Kidney (tissue), 14 donors: ENCODE results near the gene GLP2R. TPM values are rescaled to one million over a fixed set of nuclear protein-coding genes. Genes with fewer than 3 reads are reported as not detected.

Source experiments
- DNase-seq, 5 donors: peaks; one replicate each; pipeline ENCODE4 v3.0.0-alpha.2; 2013 to 2020
- FAIRE-seq: peaks from 2 replicates; lab custom pipeline; 2012; peaks lifted over from hg19 to GRCh38; lab: Jason Lieb, UNC
- H3K27ac ChIP-seq, 2 donors: one replicate each; pipeline ENCODE4 v1.7.0; 2013; ENCODE audit warnings: low read depth in 2 of 2, low read length in 2 of 2, inconsistent platforms in 1 of 2
- H3K27me3 ChIP-seq: one replicate; pipeline ENCODE4 v1.7.1; 2013; ENCODE audit warnings: low read length, inconsistent platforms; ENCODE audit not compliant: control insufficient read depth, insufficient read depth
- H3K36me3 ChIP-seq, 3 donors: one replicate each; pipeline versions ENCODE4 v1.7.0 to v1.7.1; 2013; ENCODE audit warnings: low read length in 3 of 3, control low read depth in 1 of 3, inconsistent platforms in 1 of 3; ENCODE audit not compliant: insufficient read depth in 3 of 3, control insufficient read depth in 2 of 3
- H3K4me1 ChIP-seq, 3 donors: one replicate each; pipeline versions ENCODE4 v1.7.0 to v1.7.1; 2013; ENCODE audit warnings: low read length in 3 of 3, inconsistent platforms in 1 of 3, low read depth in 1 of 3; ENCODE audit not compliant: control insufficient read depth in 2 of 3, insufficient read depth in 2 of 3
- H3K4me3 ChIP-seq, 3 donors: one replicate each; pipeline versions ENCODE4 v1.7.0 to v1.8.1; 2013; ENCODE audit warnings: low read length in 3 of 3, control low read depth in 1 of 3, inconsistent platforms in 1 of 3
- H3K9ac ChIP-seq, 3 donors: one replicate each; pipeline versions ENCODE4 v1.7.0 to v1.7.1; 2013; ENCODE audit warnings: low read length in 3 of 3, control low read depth in 1 of 3, inconsistent platforms in 1 of 3
- H3K9me3 ChIP-seq, 3 donors: one replicate each; pipeline versions ENCODE4 v1.7.0 to v1.7.1; 2013; ENCODE audit warnings: low read length in 3 of 3, control low read depth in 1 of 3, inconsistent platforms in 1 of 3; ENCODE audit not compliant: control insufficient read depth in 2 of 3, insufficient read depth in 1 of 3
- CTCF ChIP-seq: IDR thresholded peaks from 3 replicates; pipeline ENCODE4 v1.5.1; 2012; ENCODE audit warnings: mild to moderate bottlenecking, moderate library complexity, borderline replicate concordance; ENCODE audit not compliant: insufficient read depth; ENCODE audit errors: extremely low read depth
- intact Hi-C: fragments of 100-400 bp; cut with DNase I; formaldehyde crosslinking; loops from one replicate; pipeline ENCODE4 v1.11.1; 2022
- polyA plus RNA-seq: library from polyadenylated mRNA; stranded (reverse); fragments of 350-450 nt; fragmentation: Illumina TruSeq; extraction: RNeasy Lipid Tissue Mini Kit (QIAGEN cat#74804); gene quantifications from one replicate; pipeline ENCODE4 v1.2.3, GENCODE V29; 2014; ENCODE audit warnings: low read depth, low replicate concordance; ENCODE audit not compliant: insufficient read depth
- total RNA-seq: library from RNA; stranded (reverse); fragmentation: NEBNext Ultra II Directional; extraction: Animal tissue kit (Norgen Biotek cat#: 25700); gene quantifications from one replicate; pipeline ENCODE4 v1.2.1, GENCODE V29; 2021
- donor health status: control.
- donor health status: control.
- donor health status: control.
- donor health status: control.
- donor health status: control.
- donor health status: DM: yes; HTN: yes; CAD: no.
- donor health status: Normal renal cell carcinoma (clear cell type).

Gene GLP2R
- total and polyA plus RNA-seq, 2 donors from 2014 or later, result not detected

GRCh38 chr17:9924735-9925191, 99.0 kb downstream of the GLP2R start:
- DNase-seq (peak in 3 of 5 donors; percentile 64 to 96 (median 95)), FAIRE-seq (no peak)
- H3K27ac ChIP-seq, result no peak overlapping the region
- no peaks in the 10 kb centered on the region for H3K4me1 ChIP-seq
- H3K9me3 ChIP-seq, result no peaks in the 10 kb centered on the region
- H3K36me3 ChIP-seq, result no peaks in the 10 kb centered on the region
- H3K4me3 ChIP-seq, result no peak overlapping the region
- no peak overlapping the region for H3K9ac ChIP-seq
- peak; percentile 81 for TF ChIP-seq CTCF
- no peaks in the 10 kb centered on the region for H3K27me3 ChIP-seq
- intact Hi-C loops, result loop anchor here (10.0 kb wide), 1 partner anchor 690 kb away; no protein-coding TSS in a partner anchor

- TF ChIP-seq CTCF, result no peak
- no peaks in the 10 kb centered on the region for H3K36me3 ChIP-seq
- no peaks in the 10 kb centered on the region for H3K9me3 ChIP-seq
- no peak overlapping the region for H3K4me3 ChIP-seq
- no peak overlapping the region for H3K9ac ChIP-seq
- no peaks in the 10 kb centered on the region for H3K27me3 ChIP-seq
- no peaks in the 10 kb centered on the region for H3K4me1 ChIP-seq
- no peak overlapping the region for H3K27ac ChIP-seq
- intact Hi-C loops, result loop anchor here (10.0 kb wide), 1 partner anchor 689 kb away; no protein-coding TSS in a partner anchor
- FAIRE-seq (no peak), DNase-seq (no peak)
Observed at GRCh38 chr17:9925457-9925856, 99.7 kb downstream of the GLP2R start.

- H3K4me3 ChIP-seq, result no peak overlapping the region
- H3K9me3 ChIP-seq, result no peaks in the 10 kb centered on the region
- no peak overlapping the region for H3K9ac ChIP-seq
- no peak for TF ChIP-seq CTCF
- intact Hi-C loops, result loop anchor here (10.0 kb wide), 1 partner anchor 689 kb away; no protein-coding TSS in a partner anchor
- H3K27ac ChIP-seq, result no peak overlapping the region
- no peak for FAIRE-seq
- no peaks in the 10 kb centered on the region for H3K36me3 ChIP-seq
- no peaks in the 10 kb centered on the region for H3K27me3 ChIP-seq
- DNase-seq, result peak in 1 of 5 donors; percentile 65
- H3K4me1 ChIP-seq, result no peaks in the 10 kb centered on the region
Observed at GRCh38 chr17:9926150-9926804, 100.6 kb downstream of the GLP2R start.
